Measurements from ENCODE around the gene NEB.

NEB gene

GRCh38 chr2:151695778-151696177 is 38.5 kb downstream of the NEB start:
- DNase-seq (ENCODE audit: low read depth) = no peak

GRCh38 chr2:151691631-151692030 is 42.6 kb downstream of the NEB start:
- no peak for DNase-seq (ENCODE audit: low read depth)

GRCh38 chr2:151688719-151689118 is 45.6 kb downstream of the NEB start:
- no peak for DNase-seq (ENCODE audit: low read depth)

- DNase-seq (ENCODE audit: low read depth) = no peak
These were observed 51.7 kb downstream of the NEB start for GRCh38 chr2:151682459-151683003.

- no peak for DNase-seq (ENCODE audit: low read depth)
These were observed 53.2 kb downstream of the NEB start for GRCh38 chr2:151681051-151681450.

- DNase-seq (ENCODE audit: low read depth) = no peak
These were observed 54.3 kb downstream of the NEB start for GRCh38 chr2:151679994-151680393.

GRCh38 chr2:151678849-151679248 is 55.4 kb downstream of the NEB start:
- no peak for DNase-seq (ENCODE audit: low read depth)

- DNase-seq (ENCODE audit: low read depth) = no peak
These were observed 61.3 kb downstream of the NEB start for GRCh38 chr2:151673016-151673415.

GRCh38 chr2:151672277-151672676 is 62.0 kb downstream of the NEB start:
- DNase-seq (ENCODE audit: low read depth) = no peak

GRCh38 chr2:151670846-151671597 is 63.3 kb downstream of the NEB start:
- DNase-seq (ENCODE audit: low read depth) = no peak

- no peak for DNase-seq (ENCODE audit: low read depth)
These were observed 63.9 kb downstream of the NEB start for GRCh38 chr2:151670346-151670745.

- DNase-seq (ENCODE audit: low read depth) = no peak
These were observed 64.6 kb downstream of the NEB start for GRCh38 chr2:151669585-151670081.

GRCh38 chr2:151668737-151669136 is 65.5 kb downstream of the NEB start:
- DNase-seq (ENCODE audit: low read depth) = no peak

- no peak for DNase-seq (ENCODE audit: low read depth)
These were observed 68.3 kb downstream of the NEB start for GRCh38 chr2:151665959-151666358.

- DNase-seq (ENCODE audit: low read depth) = no peak
These were observed 69.8 kb downstream of the NEB start for GRCh38 chr2:151664520-151664919.

- DNase-seq (ENCODE audit: low read depth) = no peak
These were observed 72.7 kb downstream of the NEB start for GRCh38 chr2:151661625-151662024.

GRCh38 chr2:151658081-151658480 is 76.2 kb downstream of the NEB start:
- no peak for DNase-seq (ENCODE audit: low read depth)

- DNase-seq (ENCODE audit: low read depth) = no peak
These were observed 76.6 kb downstream of the NEB start for GRCh38 chr2:151657667-151658076.

GRCh38 chr2:151655663-151656398 is 78.4 kb downstream of the NEB start:
- no peak for DNase-seq (ENCODE audit: low read depth)

GRCh38 chr2:151654891-151655290 is 79.4 kb downstream of the NEB start:
- DNase-seq (ENCODE audit: low read depth) = no peak

- DNase-seq (ENCODE audit: low read depth) = no peak
These were observed 80.2 kb downstream of the NEB start for GRCh38 chr2:151654085-151654484.

- DNase-seq (ENCODE audit: low read depth) = no peak
These were observed 83.0 kb downstream of the NEB start for GRCh38 chr2:151651274-151651673.

GRCh38 chr2:151650456-151650855 is 83.8 kb downstream of the NEB start:
- no peak for DNase-seq (ENCODE audit: low read depth)
